SK-N-MC (cell line): ENCODE results near the gene CYP4F22.
"Not testable (repeated sequence)": the region's sequence is repeated elsewhere in the genome, so short reads cannot be mapped to it uniquely, and the experiment has no call there.

Experiments
- DNase-seq: peaks from one replicate; pipeline ENCODE4 v3.0.0-alpha.2; 2011; ENCODE audit warnings: low read depth, low spot score
- H3K27ac ChIP-seq: fragments of 200-600 bp; sonication (generic); 2 replicates; pipeline ENCODE4 v1.5.1; 2016; ENCODE audit warnings: mixed run types
- H3K36me3 ChIP-seq: fragments of 200-600 bp; sonication (generic); 2 replicates; pipeline ENCODE4 v1.6.1; 2017; ENCODE audit warnings: antibody characterized with exemption, low read length, mixed read lengths; ENCODE audit not compliant: insufficient read depth
- H3K4me3 ChIP-seq: fragments of 200-600 bp; sonication (generic); 2 replicates; pipeline ENCODE4 v1.5.1; 2016
- H3K9ac ChIP-seq: fragments of 200-600 bp; sonication (generic); 2 replicates; pipeline ENCODE4 v1.8.0; 2017; ENCODE audit warnings: mixed run types, mixed read lengths; ENCODE audit not compliant: insufficient read length
- H3K9me3 ChIP-seq: fragments of 200-600 bp; sonication (generic); 2 replicates; pipeline ENCODE4 v1.6.1; 2017; ENCODE audit warnings: low read depth, mild to moderate bottlenecking, antibody characterized with exemption, low read length, moderate library complexity, mixed read lengths
- EZH2 ChIP-seq: fragments of 200-600 bp; sonication (generic); IDR thresholded peaks from one replicate; pipeline ENCODE4 v1.6.1; 2017; ENCODE audit warnings: antibody characterized with exemption
- FOXP2 ChIP-seq: optimal IDR thresholded peaks from 2 replicates; pipeline ENCODE3; 2011; ENCODE audit warnings: mild to moderate bottlenecking, moderate library complexity; ENCODE audit not compliant: insufficient read depth; ENCODE audit errors: extremely low read length, control extremely low read depth
- POLR2AphosphoS5 ChIP-seq: IDR thresholded peaks from 2 replicates; pipeline ENCODE4 v1.6.1; 2012; ENCODE audit warnings: mild to moderate bottlenecking, low read depth, low read length, borderline replicate concordance

Gene CYP4F22

GRCh38 chr19:15529774-15530372, 21.5 kb downstream of the CYP4F22 start:
- H3K9me3 ChIP-seq: no peaks in the 10 kb centered on the region
- no peak overlapping the region for H3K27ac ChIP-seq
- DNase-seq: no peak
- H3K36me3 ChIP-seq: no peaks in the 10 kb centered on the region
- no peak overlapping the region for H3K4me3 ChIP-seq
- no peak overlapping the region for H3K9ac ChIP-seq
- no peak for TF ChIP-seq POLR2AphosphoS5
- no peak for TF ChIP-seq FOXP2
- TF ChIP-seq EZH2: no peak

GRCh38 chr19:15532779-15533521, 24.6 kb downstream of the CYP4F22 start:
- no peak overlapping the region for H3K9ac ChIP-seq
- no peaks in the 10 kb centered on the region for H3K9me3 ChIP-seq
- H3K36me3 ChIP-seq: no peaks in the 10 kb centered on the region
- H3K4me3 ChIP-seq: no peak overlapping the region
- no peak overlapping the region for H3K27ac ChIP-seq
- DNase-seq: no peak
- TF ChIP-seq FOXP2 (no peak), EZH2 (no peak), POLR2AphosphoS5 (no peak)

DNA sequence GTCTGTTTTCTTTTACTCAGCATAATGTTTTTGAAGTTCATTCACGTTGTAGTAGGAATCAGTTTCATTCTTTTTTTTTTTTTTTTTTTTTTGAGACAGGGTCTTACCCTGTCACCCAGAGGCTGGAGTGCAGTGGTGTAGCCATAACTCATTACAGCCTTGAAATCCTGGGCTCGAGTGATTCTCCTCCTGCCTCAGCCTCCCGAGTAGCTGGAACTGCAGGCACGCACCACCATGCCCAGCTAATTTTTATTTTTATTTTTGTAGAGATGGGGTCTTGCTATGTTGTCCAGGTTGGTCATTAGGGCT, 25.2 kb downstream of the CYP4F22 start:
- H3K27ac ChIP-seq, H3K4me3 ChIP-seq, DNase-seq, H3K36me3 ChIP-seq, H3K9ac ChIP-seq, H3K9me3 ChIP-seq: not testable (repeated sequence)

GRCh38 chr19:15534957-15535864, 26.9 kb downstream of the CYP4F22 start:
- Histone ChIP-seq H3K9ac (no peak overlapping the region), H3K36me3 (no peaks in the 10 kb centered on the region), H3K4me3 (no peak overlapping the region), H3K27ac (no peak overlapping the region), H3K9me3 (no peaks in the 10 kb centered on the region)
- DNase-seq: no peak
- TF ChIP-seq FOXP2: no peak

DNA sequence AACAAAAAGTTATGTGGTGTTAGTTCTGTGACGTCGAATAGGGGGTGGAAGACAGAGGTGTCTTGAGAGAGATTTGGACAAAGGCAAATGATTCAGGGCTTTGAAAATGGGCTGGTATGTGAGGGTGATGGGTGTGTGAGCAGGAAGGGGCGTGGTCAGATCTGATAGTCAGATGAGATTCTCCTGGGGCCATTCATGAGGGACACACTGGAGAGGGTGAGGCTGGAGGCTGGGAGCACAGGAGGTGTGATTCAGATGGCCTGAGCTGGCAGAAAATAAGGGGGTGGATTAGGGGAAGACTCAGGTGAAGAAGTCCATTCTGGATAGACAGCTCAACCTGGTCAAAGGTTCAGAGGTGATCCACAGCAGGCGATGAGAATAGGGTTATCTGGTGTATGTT, 28.0 kb downstream of the CYP4F22 start:
- no peaks in the 10 kb centered on the region for H3K9me3 ChIP-seq
- H3K4me3 ChIP-seq: no peak overlapping the region
- TF ChIP-seq FOXP2: no peak
- TF ChIP-seq POLR2AphosphoS5: no peak
- no peak for TF ChIP-seq EZH2
- H3K9ac ChIP-seq: no peak overlapping the region
- no peaks in the 10 kb centered on the region for H3K36me3 ChIP-seq
- H3K27ac ChIP-seq: no peak overlapping the region
- no peak for DNase-seq

- no peak for TF ChIP-seq EZH2
- no peak overlapping the region for H3K27ac ChIP-seq
- H3K4me3 ChIP-seq: no peak overlapping the region
- no peaks in the 10 kb centered on the region for H3K9me3 ChIP-seq
- H3K9ac ChIP-seq: no peak overlapping the region
- no peak for DNase-seq
- H3K36me3 ChIP-seq: no peaks in the 10 kb centered on the region
These were observed 30.4 kb downstream of the CYP4F22 start for GRCh38 chr19:15538774-15539173.

- no peak for DNase-seq
- no peak overlapping the region for H3K27ac ChIP-seq
- H3K4me3 ChIP-seq: no peak overlapping the region
- no peaks in the 10 kb centered on the region for H3K36me3 ChIP-seq
- TF ChIP-seq FOXP2 (no peak), POLR2AphosphoS5 (no peak), EZH2 (no peak)
- H3K9me3 ChIP-seq: no peaks in the 10 kb centered on the region
- no peak overlapping the region for H3K9ac ChIP-seq
These were observed 31.3 kb downstream of the CYP4F22 start for GRCh38 chr19:15539638-15540037.

GRCh38 chr19:15540435-15540834, 32.1 kb downstream of the CYP4F22 start:
- TF ChIP-seq POLR2AphosphoS5 (no peak), FOXP2 (no peak), EZH2 (no peak)
- Histone ChIP-seq H3K36me3 (no peaks in the 10 kb centered on the region), H3K4me3 (no peak overlapping the region), H3K9ac (no peak overlapping the region), H3K9me3 (no peaks in the 10 kb centered on the region), H3K27ac (no peak overlapping the region)
- no peak for DNase-seq
